Kidney (tissue), 14 donors: ENCODE measurements around the gene IFI6. TPM values are rescaled to one million over a fixed set of nuclear protein-coding genes. Genes with fewer than 3 reads are reported as not detected.
"Not testable (repeated sequence)": the region's sequence is repeated elsewhere in the genome, so short reads cannot be mapped to it uniquely, and the experiment has no call there.

Experiments
- DNase-seq, 5 donors: peaks; one replicate each; pipeline ENCODE4 v3.0.0-alpha.2; 2013 to 2020
- FAIRE-seq: peaks from 2 replicates; lab custom pipeline; 2012; peaks lifted over from hg19 to GRCh38; lab: Jason Lieb, UNC
- H3K27ac ChIP-seq, 2 donors: one replicate each; pipeline ENCODE4 v1.7.0; 2013; ENCODE audit warnings: low read depth in 2 of 2, low read length in 2 of 2, inconsistent platforms in 1 of 2
- H3K27me3 ChIP-seq: one replicate; pipeline ENCODE4 v1.7.1; 2013; ENCODE audit warnings: low read length, inconsistent platforms; ENCODE audit not compliant: control insufficient read depth, insufficient read depth
- H3K36me3 ChIP-seq, 3 donors: one replicate each; pipeline versions ENCODE4 v1.7.0 to v1.7.1; 2013; ENCODE audit warnings: low read length in 3 of 3, control low read depth in 1 of 3, inconsistent platforms in 1 of 3; ENCODE audit not compliant: insufficient read depth in 3 of 3, control insufficient read depth in 2 of 3
- H3K4me1 ChIP-seq, 3 donors: one replicate each; pipeline versions ENCODE4 v1.7.0 to v1.7.1; 2013; ENCODE audit warnings: low read length in 3 of 3, inconsistent platforms in 1 of 3, low read depth in 1 of 3; ENCODE audit not compliant: control insufficient read depth in 2 of 3, insufficient read depth in 2 of 3
- H3K4me3 ChIP-seq, 3 donors: one replicate each; pipeline versions ENCODE4 v1.7.0 to v1.8.1; 2013; ENCODE audit warnings: low read length in 3 of 3, control low read depth in 1 of 3, inconsistent platforms in 1 of 3
- H3K9ac ChIP-seq, 3 donors: one replicate each; pipeline versions ENCODE4 v1.7.0 to v1.7.1; 2013; ENCODE audit warnings: low read length in 3 of 3, control low read depth in 1 of 3, inconsistent platforms in 1 of 3
- H3K9me3 ChIP-seq, 3 donors: one replicate each; pipeline versions ENCODE4 v1.7.0 to v1.7.1; 2013; ENCODE audit warnings: low read length in 3 of 3, control low read depth in 1 of 3, inconsistent platforms in 1 of 3; ENCODE audit not compliant: control insufficient read depth in 2 of 3, insufficient read depth in 1 of 3
- intact Hi-C: fragments of 100-400 bp; cut with DNase I; formaldehyde crosslinking; loops from one replicate; pipeline ENCODE4 v1.11.1; 2022
- polyA plus RNA-seq: library from polyadenylated mRNA; stranded (reverse); fragments of 350-450 nt; fragmentation: Illumina TruSeq; extraction: RNeasy Lipid Tissue Mini Kit (QIAGEN cat#74804); gene quantifications from one replicate; pipeline ENCODE4 v1.2.3, GENCODE V29; 2014; ENCODE audit warnings: low read depth, low replicate concordance; ENCODE audit not compliant: insufficient read depth
- total RNA-seq: library from RNA; stranded (reverse); fragmentation: NEBNext Ultra II Directional; extraction: Animal tissue kit (Norgen Biotek cat#: 25700); gene quantifications from one replicate; pipeline ENCODE4 v1.2.1, GENCODE V29; 2021
- TF ChIP-seq, protein P1 (sequence below): IDR thresholded peaks from 3 replicates; pipeline ENCODE4 v1.5.1; 2012; ENCODE audit warnings: mild to moderate bottlenecking, moderate library complexity, borderline replicate concordance; ENCODE audit not compliant: insufficient read depth; ENCODE audit errors: extremely low read depth
- donor health status: control.
- donor health status: control.
- donor health status: control.
- donor health status: control.
- donor health status: control.
- donor health status: DM: yes; HTN: yes; CAD: no.
- donor health status: Normal renal cell carcinoma (clear cell type).

Gene IFI6
- total and polyA plus RNA-seq, 2 donors from 2014 or later: 69.5 to 148 TPM

DNA sequence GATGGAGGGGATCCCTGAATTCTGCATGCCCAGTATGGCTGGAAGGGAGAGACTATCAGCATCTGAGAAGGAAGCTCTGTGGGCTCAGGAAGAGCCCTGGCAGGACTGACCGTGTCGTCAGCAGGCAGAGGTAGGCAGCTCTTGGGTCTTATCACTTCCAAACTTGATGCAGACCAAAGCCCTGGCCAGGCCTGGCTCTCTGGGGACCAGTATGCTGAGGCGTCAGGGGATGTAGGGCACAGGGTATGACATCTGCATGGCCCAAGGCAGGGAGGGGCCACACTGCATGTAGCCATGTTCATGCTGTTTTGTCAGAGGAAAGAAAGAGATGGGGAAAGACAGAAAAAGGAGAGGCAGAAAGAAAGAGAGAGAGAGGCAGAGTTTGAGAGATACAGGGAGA, 43.3 kb downstream of the IFI6 start:
- peaks cover 0 to 16% (median 15%) of the 10 kb centered on the region in 3 donors for H3K4me1 ChIP-seq
- TF ChIP-seq, protein P1, sequence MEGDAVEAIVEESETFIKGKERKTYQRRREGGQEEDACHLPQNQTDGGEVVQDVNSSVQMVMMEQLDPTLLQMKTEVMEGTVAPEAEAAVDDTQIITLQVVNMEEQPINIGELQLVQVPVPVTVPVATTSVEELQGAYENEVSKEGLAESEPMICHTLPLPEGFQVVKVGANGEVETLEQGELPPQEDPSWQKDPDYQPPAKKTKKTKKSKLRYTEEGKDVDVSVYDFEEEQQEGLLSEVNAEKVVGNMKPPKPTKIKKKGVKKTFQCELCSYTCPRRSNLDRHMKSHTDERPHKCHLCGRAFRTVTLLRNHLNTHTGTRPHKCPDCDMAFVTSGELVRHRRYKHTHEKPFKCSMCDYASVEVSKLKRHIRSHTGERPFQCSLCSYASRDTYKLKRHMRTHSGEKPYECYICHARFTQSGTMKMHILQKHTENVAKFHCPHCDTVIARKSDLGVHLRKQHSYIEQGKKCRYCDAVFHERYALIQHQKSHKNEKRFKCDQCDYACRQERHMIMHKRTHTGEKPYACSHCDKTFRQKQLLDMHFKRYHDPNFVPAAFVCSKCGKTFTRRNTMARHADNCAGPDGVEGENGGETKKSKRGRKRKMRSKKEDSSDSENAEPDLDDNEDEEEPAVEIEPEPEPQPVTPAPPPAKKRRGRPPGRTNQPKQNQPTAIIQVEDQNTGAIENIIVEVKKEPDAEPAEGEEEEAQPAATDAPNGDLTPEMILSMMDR: no peak
- H3K27ac ChIP-seq: peak overlapping the region in 1 of 2 donors; percentile 66
- peaks cover 2% of the 10 kb centered on the region for H3K27me3 ChIP-seq
- FAIRE-seq: no peak
- no peak for DNase-seq
- intact Hi-C loops: no loop called here
- no peaks in the 10 kb centered on the region for H3K9me3 ChIP-seq
- no peak overlapping the region for H3K4me3 ChIP-seq
- no peaks in the 10 kb centered on the region for H3K36me3 ChIP-seq
- H3K9ac ChIP-seq: no peak overlapping the region

DNA sequence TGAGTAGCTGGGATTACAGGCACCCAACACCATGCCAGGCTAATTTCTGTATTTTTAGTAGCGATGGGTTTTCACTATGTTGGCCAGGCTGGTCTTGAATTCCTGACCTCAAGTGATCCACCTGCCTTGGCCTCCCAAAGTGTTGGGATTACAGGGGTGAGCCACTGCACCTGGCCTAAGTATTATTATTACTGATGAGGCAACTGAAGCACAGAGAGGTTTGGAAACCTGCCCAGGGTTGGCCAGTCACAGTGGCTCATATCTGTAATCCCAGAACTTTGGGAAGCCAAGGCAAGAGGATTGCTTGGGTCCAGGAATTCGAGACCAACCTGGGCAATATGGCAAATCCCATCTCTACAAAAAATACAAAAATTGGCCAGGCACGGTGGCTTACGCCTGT, 44.3 kb downstream of the IFI6 start:
- FAIRE-seq, H3K27me3 ChIP-seq, H3K36me3 ChIP-seq, H3K4me3 ChIP-seq, DNase-seq, H3K9ac ChIP-seq, intact Hi-C loops, H3K27ac ChIP-seq, H3K9me3 ChIP-seq: not testable (repeated sequence)
- H3K4me1 ChIP-seq: peaks cover 0 to 15% (median 9%) of the 10 kb centered on the region in 3 donors

DNA sequence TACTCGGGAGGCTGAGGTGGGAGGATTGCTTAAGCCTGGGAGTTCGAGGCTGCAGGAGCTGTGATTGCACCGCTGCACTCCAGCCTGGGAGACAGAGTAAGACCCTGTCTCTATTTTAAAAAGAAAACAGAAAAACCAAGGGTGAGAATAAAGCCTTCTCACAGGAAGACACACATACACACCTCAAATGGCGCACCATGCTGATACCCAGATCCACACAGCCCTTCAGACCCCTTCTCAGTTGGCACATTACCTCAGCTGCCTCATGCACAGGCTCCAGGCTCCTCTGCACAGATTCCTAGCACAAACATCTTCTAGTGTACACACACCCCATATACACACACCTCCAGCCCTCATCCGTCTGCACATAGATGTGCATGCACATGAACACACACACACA, 44.9 kb downstream of the IFI6 start:
- no peak overlapping the region for H3K4me3 ChIP-seq
- FAIRE-seq (no peak), DNase-seq (no peak)
- intact Hi-C loops: no loop called here
- TF ChIP-seq, protein P1: no peak
- H3K9me3 ChIP-seq: no peaks in the 10 kb centered on the region
- peaks cover 0 to 13% (median 9%) of the 10 kb centered on the region in 3 donors for H3K4me1 ChIP-seq
- H3K27me3 ChIP-seq: no peaks in the 10 kb centered on the region
- H3K36me3 ChIP-seq: no peaks in the 10 kb centered on the region
- H3K9ac ChIP-seq: no peak overlapping the region
- H3K27ac ChIP-seq: no peak overlapping the region

DNA sequence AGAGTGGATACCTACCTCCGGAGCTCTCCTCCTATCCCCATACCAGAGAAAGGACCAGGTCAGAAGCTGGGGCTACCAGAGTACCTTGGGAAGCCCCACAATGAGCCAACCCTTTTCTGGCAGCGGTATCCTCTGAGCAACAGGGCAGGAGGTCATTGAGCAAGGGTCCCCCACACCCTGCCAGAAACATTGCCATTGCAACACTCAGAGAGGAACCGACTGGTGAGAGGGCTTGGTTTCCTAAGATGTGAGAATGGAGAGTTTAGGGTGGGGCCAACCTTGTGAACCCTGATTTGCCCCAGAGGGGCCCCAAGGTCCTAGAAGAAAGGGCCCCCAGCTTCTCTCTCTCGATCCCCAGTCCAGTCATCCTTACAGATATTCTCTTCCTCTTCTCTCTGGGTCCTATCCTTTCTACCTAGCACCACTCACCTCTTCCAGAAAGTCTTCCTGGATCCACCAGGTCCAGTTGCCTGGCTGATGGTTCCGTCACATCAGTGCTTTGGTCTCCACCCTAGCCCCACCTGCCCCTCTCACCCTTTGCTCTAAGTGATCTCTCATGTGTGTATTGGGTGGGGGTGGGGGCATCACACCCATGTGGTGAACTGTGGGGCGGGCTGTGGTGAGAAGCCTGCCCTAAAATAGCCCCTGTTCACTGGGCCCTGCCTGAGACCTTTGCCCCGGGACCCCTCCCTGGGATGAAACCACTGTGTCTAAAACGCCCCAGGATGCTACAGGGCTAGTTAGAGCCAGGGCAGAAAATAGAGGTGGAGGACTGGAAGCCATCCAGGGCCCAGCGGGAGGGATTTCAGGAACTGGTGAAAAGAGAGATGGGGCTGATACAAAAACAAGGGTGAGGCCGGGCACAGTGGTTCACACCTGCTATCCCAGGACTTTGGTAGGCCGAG, 45.7 kb downstream of the IFI6 start:
- Histone ChIP-seq H3K9me3 (no peaks in the 10 kb centered on the region), H3K9ac (no peak overlapping the region), H3K27me3 (no peaks in the 10 kb centered on the region), H3K4me1 (peaks cover 0 to 13% (median 7%) of the 10 kb centered on the region in 3 donors), H3K4me3 (no peak overlapping the region), H3K27ac (no peak overlapping the region), H3K36me3 (no peaks in the 10 kb centered on the region)
- TF ChIP-seq, protein P1: no peak
- DNase-seq (no peak), FAIRE-seq (no peak)
- intact Hi-C loops: no loop called here
